Right forelimb (tissue), 1 donor: ENCODE measurements around the gene COL4A1.

Experiments used
- DNase-seq: peaks from one replicate; pipeline ENCODE4 v3.0.0-alpha.2; 2018

The COL4A1 gene

GRCh38 chr13:110152351-110152750 lies 154.6 kb downstream of the COL4A1 start:
- no peak for DNase-seq

GRCh38 chr13:110151462-110151861 lies 155.5 kb downstream of the COL4A1 start:
- no peak for DNase-seq

GRCh38 chr13:110150384-110151101 lies 156.4 kb downstream of the COL4A1 start:
- no peak for DNase-seq

GRCh38 chr13:110149036-110149435 lies 157.9 kb downstream of the COL4A1 start:
- DNase-seq: no peak

GRCh38 chr13:110140099-110140498 lies 166.9 kb downstream of the COL4A1 start:
- DNase-seq: no peak

GRCh38 chr13:110138700-110139036 lies 168.3 kb downstream of the COL4A1 start:
- DNase-seq: no peak

GRCh38 chr13:110138010-110138699 lies 168.8 kb downstream of the COL4A1 start:
- DNase-seq: peak; percentile 64

GRCh38 chr13:110137680-110138009 lies 169.3 kb downstream of the COL4A1 start:
- no peak for DNase-seq

- DNase-seq: no peak
These were observed 170.0 kb downstream of the COL4A1 start for GRCh38 chr13:110136660-110137585.

- no peak for DNase-seq
These were observed 170.9 kb downstream of the COL4A1 start for GRCh38 chr13:110135977-110136597.

- no peak for DNase-seq
These were observed 172.2 kb downstream of the COL4A1 start for GRCh38 chr13:110134801-110135200.

- DNase-seq: no peak
These were observed 173.3 kb downstream of the COL4A1 start for GRCh38 chr13:110133425-110134235.

- DNase-seq: no peak
These were observed 174.6 kb downstream of the COL4A1 start for GRCh38 chr13:110132225-110132982.

- no peak for DNase-seq
These were observed 175.5 kb downstream of the COL4A1 start for GRCh38 chr13:110131424-110131823.

GRCh38 chr13:110130431-110130830 lies 176.5 kb downstream of the COL4A1 start:
- DNase-seq: no peak

GRCh38 chr13:110129539-110130186 lies 177.3 kb downstream of the COL4A1 start:
- no peak for DNase-seq

GRCh38 chr13:110129076-110129475 lies 177.9 kb downstream of the COL4A1 start:
- DNase-seq: no peak

GRCh38 chr13:110128546-110128945 lies 178.4 kb downstream of the COL4A1 start:
- DNase-seq: no peak

- DNase-seq: no peak
These were observed 178.9 kb downstream of the COL4A1 start for GRCh38 chr13:110127986-110128511.

- DNase-seq: no peak
These were observed 180.5 kb downstream of the COL4A1 start for GRCh38 chr13:110126391-110126961.
